Activated CD4-positive, alpha-beta T cell treated with anti-CD3 and anti-CD28 coated beads, Interleukin-2, Interleukin-4, amounts not matched to agents 100 ng/mL and 50 ng/mL, durations not matched to agents 16 hours and 8 hours (primary cell): ENCODE results near the gene CEP128.

ENCODE experiments used
- DNase-seq: peaks from one replicate; pipeline ENCODE4 v3.0.0-alpha.2; 2020; ENCODE audit warnings: low spot score

Gene CEP128

DNA sequence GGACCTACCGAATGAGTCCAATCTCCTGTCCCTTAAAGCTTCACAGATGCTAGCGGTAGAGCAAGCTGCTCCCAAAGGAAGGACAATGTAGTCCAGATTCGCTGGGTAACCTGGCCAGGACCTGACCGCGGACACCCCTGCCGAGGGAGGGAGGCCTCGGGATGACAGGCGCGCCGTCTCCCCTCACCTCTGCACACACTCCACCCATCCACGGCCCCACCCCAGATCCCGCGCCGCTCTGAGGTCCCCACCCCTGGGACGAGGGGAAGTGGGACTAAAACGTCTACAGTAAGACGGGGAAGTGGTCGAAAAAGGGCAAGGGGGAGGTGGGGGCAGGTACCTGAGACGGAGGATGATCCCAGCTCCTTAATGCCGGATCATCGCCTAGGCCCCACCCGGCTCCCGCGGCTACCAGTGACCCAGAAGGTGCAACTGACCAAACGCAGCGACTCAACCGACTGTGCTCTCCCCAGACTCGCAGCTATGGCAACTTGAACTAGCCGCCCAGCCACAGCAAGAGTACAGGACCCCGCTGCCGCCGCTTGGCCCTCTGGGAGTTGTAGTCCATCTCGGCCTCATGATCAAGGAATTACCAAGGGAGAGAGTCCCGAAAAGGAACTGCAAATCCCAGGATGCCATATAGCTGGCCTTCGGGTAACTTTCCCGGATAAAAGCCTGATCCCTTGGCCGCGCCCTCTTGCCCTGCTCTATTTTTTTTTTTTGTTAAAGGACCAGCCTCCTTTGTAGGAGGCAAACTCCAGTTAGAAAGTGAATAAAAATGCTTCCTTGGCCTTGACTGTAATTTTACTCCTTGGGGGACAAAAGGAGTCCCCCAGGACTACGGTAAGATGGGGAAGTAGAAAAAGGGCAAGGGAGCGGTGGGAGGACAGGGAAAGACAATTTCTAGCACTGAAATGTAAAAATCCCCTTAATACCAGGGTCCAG is at the start of gene CEP128:
Gene CEP128, minus strand, starts transcription at position 498 of the 945 bp plus-strand sequence.
- peak; percentile 97 for DNase-seq

DNA sequence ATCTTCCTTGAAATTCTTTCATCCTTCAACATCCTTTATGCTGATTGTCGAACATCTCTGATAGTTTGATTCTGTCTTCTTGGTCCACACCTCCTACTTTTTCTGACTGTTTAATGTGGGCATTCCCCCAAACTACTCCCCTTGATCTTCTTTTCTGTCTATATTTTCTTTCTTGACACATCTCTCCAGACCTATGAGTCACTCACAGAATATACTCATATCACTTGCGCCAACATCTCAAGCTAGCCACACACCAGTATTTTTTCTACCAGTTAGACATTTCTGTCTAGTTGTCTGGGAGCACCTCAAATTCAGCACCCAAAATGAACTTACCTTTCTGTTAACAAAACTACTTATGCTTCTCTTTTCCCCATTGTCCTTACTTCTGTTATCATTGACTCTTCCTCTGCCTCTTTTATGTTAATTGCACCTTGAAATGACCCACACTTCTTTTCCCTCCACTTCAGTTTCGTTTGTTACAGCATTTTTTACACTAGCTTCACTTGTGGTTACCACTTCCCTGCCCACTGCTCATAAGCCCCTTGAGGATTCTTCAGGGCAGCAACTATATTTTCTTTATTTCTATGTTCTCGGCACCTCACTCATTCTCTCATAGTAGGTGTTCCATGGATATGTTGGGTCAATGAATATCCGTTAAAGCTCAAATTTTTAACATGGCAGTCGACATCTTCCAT is 47.3 kb upstream of the CEP128 start:
- peak; percentile 64 for DNase-seq

DNA sequence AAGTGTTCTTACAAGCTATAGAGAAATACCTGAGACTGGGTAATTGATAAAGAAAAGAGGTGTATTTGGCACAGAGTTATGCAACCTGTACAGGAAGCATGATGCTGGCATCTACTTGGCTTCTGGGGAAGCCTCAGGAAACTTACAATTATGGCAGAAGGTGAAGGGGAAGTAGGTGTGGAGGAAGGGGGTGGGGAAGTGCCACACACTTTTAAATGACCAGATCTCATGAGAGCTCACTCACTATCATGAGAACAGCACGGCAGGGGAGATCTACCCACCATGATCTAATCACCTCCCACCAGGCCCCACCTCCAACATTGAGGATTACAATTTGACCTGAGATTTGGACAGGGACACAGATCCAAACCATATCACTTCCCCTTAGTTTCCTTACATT is 46.7 kb upstream of the CEP128 start:
- no peak for DNase-seq

DNA sequence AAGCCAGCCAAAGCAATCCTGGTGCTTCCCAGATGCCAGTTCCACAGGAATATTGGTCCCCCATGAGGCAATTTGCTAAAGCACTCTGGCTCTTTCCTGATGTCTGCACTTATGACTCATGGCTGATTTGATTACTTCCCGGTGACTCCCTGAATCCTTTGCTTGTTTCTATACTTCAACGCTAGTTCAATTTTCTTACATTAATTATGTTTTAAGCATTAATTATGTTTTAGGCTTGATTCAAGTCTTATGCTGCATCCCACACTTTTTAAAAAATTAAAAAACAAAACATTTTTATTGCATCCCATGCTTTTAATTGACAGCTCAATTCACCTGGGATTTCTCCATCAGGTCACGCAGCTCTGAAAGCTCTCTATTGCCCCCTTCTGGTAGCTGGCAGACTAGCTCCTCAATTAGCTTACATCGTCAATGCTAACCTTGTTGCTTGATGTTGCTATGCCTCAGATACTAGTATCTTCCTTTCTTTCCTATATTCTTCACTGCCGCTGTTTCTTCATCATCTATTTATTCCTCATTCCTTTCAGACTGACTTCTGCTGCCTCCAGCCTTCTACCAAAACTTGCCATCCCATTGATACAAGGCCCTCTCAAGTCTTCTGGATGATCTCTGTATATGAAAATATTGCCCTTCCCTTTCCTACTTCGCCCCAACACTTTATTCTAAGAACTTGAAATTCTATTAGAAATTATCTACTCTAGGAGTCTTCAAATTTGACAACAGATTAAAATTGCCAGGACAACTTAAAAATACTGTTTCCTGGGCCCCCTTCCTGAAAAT is 45.9 kb upstream of the CEP128 start:
- peak; percentile 81 for DNase-seq

DNA sequence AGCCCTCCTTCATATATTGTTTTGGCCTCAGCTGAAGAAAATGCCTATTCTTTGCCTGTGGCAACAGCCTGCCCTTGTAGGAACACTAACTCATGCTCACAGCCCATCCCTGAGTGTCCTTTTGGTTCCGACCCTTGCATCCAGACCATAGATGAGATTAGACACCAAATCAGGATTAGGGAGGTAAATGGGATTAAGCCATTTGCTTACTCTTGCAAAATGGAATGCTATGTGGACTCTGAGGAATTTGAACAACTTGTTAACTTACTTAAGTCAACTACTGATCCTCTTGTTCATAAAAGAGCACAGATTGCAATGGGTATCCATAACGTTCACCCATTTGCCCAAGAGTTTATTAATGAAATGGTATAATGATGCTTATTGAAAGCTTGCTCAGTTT is 41.2 kb upstream of the CEP128 start:
- DNase-seq = no peak

- DNase-seq = no peak
These were observed 40.1 kb upstream of the CEP128 start for GRCh38 chr14:80981673-80982072.

GRCh38 chr14:80981156-80981555 is 39.6 kb upstream of the CEP128 start:
- DNase-seq = no peak

DNA sequence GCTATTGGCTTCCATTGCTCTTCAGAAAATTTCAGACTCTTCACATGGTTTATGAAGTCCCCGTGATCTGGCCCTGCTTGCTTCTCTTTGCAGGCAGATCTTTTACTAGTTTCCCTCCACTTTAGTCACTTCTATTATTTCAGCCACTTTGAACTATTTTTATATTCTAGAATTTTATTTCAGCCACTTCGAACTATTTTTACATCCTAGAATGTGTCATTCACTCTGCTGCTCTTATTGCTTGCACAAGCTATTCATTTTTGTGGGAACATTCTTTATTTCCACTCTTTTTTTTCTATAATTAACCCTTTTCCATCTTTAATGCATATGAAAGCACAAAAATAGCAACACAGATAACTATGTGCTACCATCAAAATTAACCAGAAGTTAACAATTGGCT is 38.4 kb upstream of the CEP128 start:
- no peak for DNase-seq

DNA sequence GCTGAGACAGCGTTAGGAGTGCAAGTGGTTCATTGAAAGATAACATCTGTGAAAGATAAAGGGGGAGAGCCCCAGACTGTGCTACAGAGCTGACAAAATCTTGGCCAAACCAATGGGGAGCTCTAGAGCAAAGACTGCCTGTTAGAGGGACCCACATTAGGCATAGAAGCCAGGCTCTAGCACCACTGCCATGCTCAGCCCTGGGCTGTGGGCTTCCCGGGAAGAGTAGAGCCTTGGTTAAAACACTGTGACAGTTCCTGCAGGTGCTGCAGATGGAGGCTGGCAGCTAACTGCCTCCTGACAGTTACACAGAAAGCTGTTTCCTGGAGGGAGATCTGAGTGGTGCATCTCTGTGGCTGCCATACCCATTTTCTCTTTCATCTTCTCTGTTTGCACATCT is 36.9 kb upstream of the CEP128 start:
- no peak for DNase-seq

DNA sequence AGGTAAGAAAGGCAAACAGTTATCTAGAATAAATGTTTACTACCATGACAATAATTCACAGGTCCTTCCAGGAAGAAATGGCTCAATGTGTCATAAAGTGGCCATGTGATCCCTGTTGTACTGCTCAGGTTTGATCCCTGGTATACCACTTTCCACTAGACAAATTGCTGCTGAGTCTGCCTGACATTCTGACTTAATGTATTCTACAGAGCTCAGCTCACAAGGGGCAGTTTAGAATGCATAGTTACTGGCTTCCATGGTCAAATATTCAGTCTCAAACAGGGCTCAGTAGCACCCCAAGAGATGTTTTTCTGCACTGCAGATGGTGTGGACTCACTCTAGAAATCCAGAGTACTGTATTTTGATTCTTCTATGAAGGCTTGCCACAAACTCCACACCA is 35.7 kb upstream of the CEP128 start:
- no peak for DNase-seq

DNA sequence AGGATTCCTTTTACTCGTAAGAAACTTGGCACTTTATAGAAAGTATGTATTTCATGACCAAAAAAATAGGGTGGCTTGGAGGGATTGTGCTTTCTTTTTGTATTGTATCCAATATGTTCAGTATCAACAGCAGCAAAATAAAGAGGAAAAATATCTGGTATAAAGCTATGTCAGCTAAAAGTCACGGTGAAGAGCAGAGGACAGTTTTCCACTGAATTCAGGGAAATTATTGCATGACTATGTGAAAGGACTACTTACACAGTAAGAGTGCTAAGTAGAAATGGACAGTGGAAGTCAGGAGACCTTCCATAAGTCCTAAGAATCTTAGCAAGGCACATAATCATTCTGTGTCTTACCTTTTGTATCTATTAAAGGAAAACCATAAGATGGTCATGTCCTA is 33.1 kb upstream of the CEP128 start:
- no peak for DNase-seq

DNA sequence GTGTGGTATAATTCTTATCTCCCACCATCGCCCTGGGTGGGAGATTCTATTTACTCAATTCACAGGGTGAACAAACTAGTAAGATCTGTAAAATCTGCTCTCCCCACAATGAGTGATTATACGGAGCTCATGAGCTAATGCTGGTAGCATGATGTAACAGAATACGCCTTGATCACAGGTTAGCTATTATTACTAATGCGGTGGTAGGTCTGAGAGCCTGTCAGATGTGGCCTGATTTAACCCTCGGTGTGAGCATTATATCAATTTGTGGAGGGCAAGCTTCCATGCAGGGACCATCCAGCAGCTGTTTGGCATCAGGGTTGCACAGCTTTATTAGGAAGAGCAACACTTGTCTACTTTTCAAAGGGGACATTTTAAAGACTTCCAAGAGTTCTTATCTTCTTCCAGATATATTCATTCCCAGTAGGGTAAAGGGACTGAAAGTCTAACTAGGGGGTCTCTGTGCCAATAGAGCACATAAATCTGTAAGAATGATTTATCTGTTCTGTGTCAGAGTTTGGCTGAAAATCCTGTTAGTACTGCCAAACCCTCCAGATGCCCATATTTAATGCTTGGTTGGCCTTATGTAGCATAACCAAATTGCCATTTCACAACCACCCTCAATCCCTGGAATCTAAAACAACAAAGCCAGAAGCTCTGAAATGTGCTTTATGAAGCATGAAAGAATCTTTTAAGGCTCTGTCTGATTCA is 32.5 kb upstream of the CEP128 start:
- peak; percentile 45 for DNase-seq

GRCh38 chr14:80965037-80965436 is 23.5 kb upstream of the CEP128 start:
- DNase-seq = no peak

- peak; percentile 95 for DNase-seq
These were observed 18.0 kb upstream of the CEP128 start for GRCh38 chr14:80959496-80959895.

DNA sequence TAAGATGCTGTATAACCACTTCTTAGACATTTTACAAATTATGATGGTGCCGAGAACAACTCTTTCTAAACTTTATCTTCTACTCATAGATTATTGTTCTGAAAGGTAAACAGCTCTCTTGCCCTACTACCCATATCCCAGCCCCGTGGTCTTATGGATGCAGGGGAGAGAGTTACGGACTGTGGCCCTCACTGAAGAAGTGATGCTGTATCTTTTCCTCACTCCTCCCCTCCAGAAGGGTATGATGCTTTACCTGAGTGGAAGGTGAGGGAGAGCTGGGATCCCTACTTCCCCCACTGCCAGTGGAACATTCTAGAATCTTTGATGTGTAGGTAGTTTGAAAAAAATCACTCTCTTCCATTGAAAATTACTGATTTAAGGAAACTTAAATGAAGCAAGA is 17.4 kb upstream of the CEP128 start:
- DNase-seq = no peak

GRCh38 chr14:80958226-80958625 is 16.7 kb upstream of the CEP128 start:
- no peak for DNase-seq

DNA sequence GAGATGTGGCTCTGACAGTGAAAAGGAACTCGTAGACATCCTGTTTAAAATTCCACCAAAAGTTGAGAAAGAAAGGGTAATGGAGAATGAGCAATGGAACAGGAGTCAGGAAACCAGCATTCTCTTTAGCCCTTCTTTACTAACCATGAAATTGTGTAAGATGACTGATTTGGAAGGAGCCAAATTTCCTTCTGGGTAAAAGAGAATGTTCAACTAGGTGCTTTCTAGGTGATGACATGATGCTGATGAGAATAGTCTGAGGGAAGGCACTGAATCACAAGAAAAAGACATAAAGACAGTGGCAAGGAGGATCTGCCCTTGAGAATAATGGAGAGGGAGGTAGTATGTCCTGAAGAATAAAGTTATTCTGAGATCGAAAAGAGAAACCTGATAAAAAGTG is 16.1 kb upstream of the CEP128 start:
- no peak for DNase-seq

GRCh38 chr14:80956922-80957321 is 15.4 kb upstream of the CEP128 start:
- DNase-seq = no peak

- DNase-seq = no peak
These were observed 14.6 kb upstream of the CEP128 start for GRCh38 chr14:80956102-80956501.

GRCh38 chr14:80955416-80955941 is 13.9 kb upstream of the CEP128 start, which contains the start of gene TSHR:
TSHR (plus strand) TSS chr14:80955621; CDS start chr14:80955681, 60 bp downstream.
- DNase-seq = no peak

GRCh38 chr14:80954687-80955299 is 13.3 kb upstream of the CEP128 start:
- DNase-seq = peak; percentile 81
